ENCODE data around the gene TRIP13.

TRIP13 gene

DNA sequence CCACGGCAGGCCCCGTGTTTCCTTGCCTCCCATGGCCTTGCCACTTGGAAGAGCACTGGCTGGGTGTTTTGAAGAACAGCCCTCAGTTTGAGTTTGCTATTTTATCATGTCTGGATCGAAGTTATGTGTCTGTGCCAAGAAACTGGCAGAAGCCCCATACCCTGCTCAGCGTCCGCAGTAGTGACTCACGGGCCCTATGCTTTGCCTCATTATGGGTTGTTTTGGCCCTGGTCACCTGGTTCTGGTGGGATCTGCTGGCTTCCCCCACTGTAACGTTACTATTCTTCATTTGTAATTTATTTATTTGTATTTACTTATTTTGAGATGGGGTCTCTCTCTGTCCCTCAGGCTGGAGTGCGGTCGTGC is 73.6 kb downstream of the TRIP13 start:
- H3K27ac Mint-ChIP-seq, result no peak overlapping the region
- no peak for DNase-seq (ENCODE audit: low spot score)
- peaks cover 29% of the 10 kb centered on the region for H3K9me3 Mint-ChIP-seq
- H3K4me1 Mint-ChIP-seq (ENCODE audit: low read depth), result peaks cover 61% of the 10 kb centered on the region
- peak overlapping the region; percentile 34 for H3K4me3 Mint-ChIP-seq
- H3K27me3 Mint-ChIP-seq (ENCODE audit: low read depth), result peaks cover 14% of the 10 kb centered on the region
- H3K36me3 Mint-ChIP-seq (ENCODE audit: low read depth), result peaks cover 37% of the 10 kb centered on the region

DNA sequence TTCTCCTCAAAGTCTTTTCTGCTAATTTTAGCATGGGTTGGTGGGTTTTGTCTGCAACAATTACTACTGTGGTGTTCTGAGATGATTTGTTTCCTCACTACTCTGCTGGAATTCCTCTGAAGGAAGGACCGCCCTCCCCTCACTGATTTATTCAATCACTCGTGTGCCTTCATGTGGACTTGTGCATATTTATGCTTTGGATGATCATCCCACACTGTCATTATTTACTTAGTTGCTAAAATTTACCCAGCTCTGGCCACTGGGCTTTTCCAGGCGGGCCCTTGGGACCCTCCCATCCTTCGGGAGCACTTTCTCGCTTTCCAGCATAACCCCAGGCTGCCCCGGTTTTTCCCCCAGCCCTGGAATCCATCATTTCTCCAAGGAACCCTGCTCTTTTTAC is 74.3 kb downstream of the TRIP13 start:
- H3K27ac Mint-ChIP-seq, result no peak overlapping the region
- H3K4me1 Mint-ChIP-seq (ENCODE audit: low read depth), result peaks cover 61% of the 10 kb centered on the region
- H3K36me3 Mint-ChIP-seq (ENCODE audit: low read depth), result peaks cover 41% of the 10 kb centered on the region
- peaks cover 35% of the 10 kb centered on the region for H3K9me3 Mint-ChIP-seq
- H3K27me3 Mint-ChIP-seq (ENCODE audit: low read depth), result peaks cover 14% of the 10 kb centered on the region
- no peak for DNase-seq (ENCODE audit: low spot score)
- no peak overlapping the region for H3K4me3 Mint-ChIP-seq

All from T-helper 2 cell treated with Interferon-gamma antibody and Interleukin-4, amounts not matched to agents 5 μg/mL and 100 μg/mL, for 36 hours (primary cell).